T-cell (primary cell): ENCODE measurements around the gene YTHDC1. TPM values are rescaled to one million over a fixed set of nuclear protein-coding genes. Genes with fewer than 3 reads are reported as not detected.

Experiments used
- ATAC-seq, 4 experiments: fragments of 200-7000 bp in 3 of 4; fragments of 150-1000 bp in 1 of 4; cut with Tn5 transposase; replicated peaks in 1 of 4; 1 replicate in 3 of 4; 2 replicates in 1 of 4; pipeline ENCODE4 v1.10.0; 2021; ENCODE audit warnings: moderate library complexity in 3 of 4, mild to moderate bottlenecking in 2 of 4, moderate number of reproducible peaks in 1 of 4
- CTCF ChIA-PET, 2 donors: fragments of 300-600 bp; sonication (Branson Sonifier 250); formaldehyde crosslinking; loops; one replicate each; lab custom pipeline; 2022; ENCODE audit warnings: antibody characterized with exemption in 2 of 2; lab: Charles Lee
- POLR2A ChIA-PET, 2 donors: fragments of 300-600 bp; sonication (Branson Sonifier 250); formaldehyde crosslinking; loops; one replicate each; lab custom pipeline; 2022; ENCODE audit warnings: antibody characterized with exemption in 2 of 2; lab: Charles Lee
- DNase-seq, 35 experiments: peaks; one replicate each; pipeline versions ENCODE4 v3.0.0 to v3.0.0-alpha.2; 2013 to 2023
- H3K27ac ChIP-seq: one replicate; pipeline ENCODE4 v1.5.1; 2013; ENCODE audit warnings: low read length
- H3K27me3 ChIP-seq, 2 experiments: replicated peaks in 1 of 2; 1 replicate in 1 of 2; 2 replicates in 1 of 2; pipeline versions ENCODE4 v1.6.1 to v1.7.0; 2013; ENCODE audit warnings: low read length in 1 of 2, mixed read lengths in 1 of 2; ENCODE audit not compliant: control insufficient read depth in 2 of 2, insufficient read depth in 2 of 2; ENCODE audit errors: extremely low read depth in 1 of 2
- H3K36me3 ChIP-seq, 2 donors: 1 replicate in 1 of 2; 2 replicates in 1 of 2; pipeline versions ENCODE4 v1.6.1 to v1.7.0; 2013; ENCODE audit warnings: low read length in 1 of 2; ENCODE audit not compliant: control insufficient read depth in 2 of 2, insufficient read depth in 1 of 2; ENCODE audit errors: extremely low read depth in 1 of 2
- H3K4me1 ChIP-seq, 2 experiments: 1 replicate in 1 of 2; 2 replicates in 1 of 2; pipeline versions ENCODE4 v1.6.1 to v1.7.0; 2013; ENCODE audit warnings: low read length in 2 of 2, mixed read lengths in 1 of 2; ENCODE audit not compliant: insufficient read depth in 2 of 2, control insufficient read depth in 1 of 2; ENCODE audit errors: extremely low read depth in 1 of 2
- H3K4me3 ChIP-seq, 2 donors: 1 replicate in 1 of 2; 2 replicates in 1 of 2; pipeline versions ENCODE4 v1.5.1 to v1.7.0; 2013; ENCODE audit warnings: mild to moderate bottlenecking in 2 of 2, low read length in 1 of 2, moderate library complexity in 1 of 2; ENCODE audit not compliant: control insufficient read depth in 1 of 2; ENCODE audit errors: extremely low read depth in 1 of 2
- H3K9me3 ChIP-seq: 2 replicates; pipeline ENCODE4 v1.7.0; 2013
- H3K27ac Mint-ChIP-seq, 2 donors: one replicate each; pipeline ENCODE4 v1.8.0; 2020 to 2021; ENCODE audit warnings: mild to moderate bottlenecking in 2 of 2, mixed read lengths in 2 of 2
- H3K27me3 Mint-ChIP-seq, 2 donors: one replicate each; pipeline ENCODE4 v1.8.0; 2021 to 2022; ENCODE audit warnings: mixed read lengths in 2 of 2
- H3K36me3 Mint-ChIP-seq: one replicate; pipeline ENCODE4 v1.8.0; 2021; ENCODE audit warnings: mixed read lengths
- H3K4me1 Mint-ChIP-seq, 3 donors: one replicate each; pipeline ENCODE4 v1.8.0; 2020 to 2022; ENCODE audit warnings: mixed read lengths in 3 of 3, mild to moderate bottlenecking in 1 of 3
- H3K4me3 Mint-ChIP-seq, 3 donors: one replicate each; pipeline ENCODE4 v1.8.0; 2020 to 2022; ENCODE audit warnings: mild to moderate bottlenecking in 3 of 3, mixed read lengths in 3 of 3, moderate library complexity in 3 of 3
- H3K9me3 Mint-ChIP-seq, 3 donors: one replicate each; pipeline ENCODE4 v1.8.0; 2020 to 2022; ENCODE audit warnings: mixed read lengths in 3 of 3
- WGBS: methylation state at CpG from one replicate; pipeline ENCODE4 v1.1.5; 2013; ENCODE audit warnings: missing lambda C conversion rate; ENCODE audit not compliant: insufficient coverage; 5-methylcytosine and 5-hydroxymethylcytosine counted together
- total RNA-seq, 35 experiments: library from RNA in 6 of 35; stranded (reverse) in 6 of 35; fragments of 120-200 nt in 1 of 35; gene quantifications; one replicate each; pipeline versions ENCODE4 v1.2.1 to v1.2.4 and lab custom pipeline; 2013 to 2026

YTHDC1 gene
- total RNA-seq, 5 donors from 2014 or later (not counting 1 experiment from before 2014, with no cell fraction given): 163 to 233 (median 171) TPM

GRCh38 chr4:68278029-68278428 is 71.9 kb downstream of the YTHDC1 start:
- no peaks in the 10 kb centered on the region for H3K36me3 ChIP-seq
- H3K27ac ChIP-seq: no peak overlapping the region
- no peaks in the 10 kb centered on the region for H3K4me1 Mint-ChIP-seq
- peaks cover 5 to 10% of the 10 kb centered on the region in 2 donors for H3K27me3 Mint-ChIP-seq
- DNase-seq: no peak
- H3K4me3 ChIP-seq: no peak overlapping the region
- 100% methylated on average over 1 of the region's 2 CpGs for WGBS
- no peak for ATAC-seq
- ChIA-PET CTCF (interaction anchor here in 1 of 2 donors (0.7 kb wide), 1 partner anchor 18 kb away, joined by 4 read pairs; no protein-coding TSS in a partner anchor), POLR2A (interaction anchor here in 1 of 2 donors (0.5 to 0.7 kb wide), 2 partner anchors 11 to 1787 kb away, joined by 3 to 4 read pairs; no protein-coding TSS in a partner anchor)
- no peaks in the 10 kb centered on the region for H3K4me1 ChIP-seq
- H3K27me3 ChIP-seq: peaks cover 0 to 3% of the 10 kb centered on the region in 2 experiments
- no peak overlapping the region for H3K27ac Mint-ChIP-seq
- no peaks in the 10 kb centered on the region for H3K9me3 ChIP-seq
- H3K4me3 Mint-ChIP-seq: no peak overlapping the region
- no peaks in the 10 kb centered on the region for H3K36me3 Mint-ChIP-seq
- no peaks in the 10 kb centered on the region for H3K9me3 Mint-ChIP-seq

GRCh38 chr4:68277627-68278026 is 72.3 kb downstream of the YTHDC1 start:
- DNase-seq (no peak), ATAC-seq (no peak)
- Histone ChIP-seq H3K36me3 (no peaks in the 10 kb centered on the region), H3K4me3 (no peak overlapping the region), H3K27ac (no peak overlapping the region), H3K27me3 (peaks cover 0 to 3% of the 10 kb centered on the region in 2 experiments), H3K9me3 (no peaks in the 10 kb centered on the region), H3K4me1 (no peaks in the 10 kb centered on the region)
- no peak overlapping the region for H3K27ac Mint-ChIP-seq
- H3K27me3 Mint-ChIP-seq: peaks cover 8 to 10% of the 10 kb centered on the region in 2 donors
- POLR2A ChIA-PET: interaction anchor here in 1 of 2 donors (0.5 to 0.7 kb wide), 2 partner anchors 12 to 1788 kb away, joined by 3 to 4 read pairs; no protein-coding TSS in a partner anchor
- no peaks in the 10 kb centered on the region for H3K4me1 Mint-ChIP-seq
- H3K36me3 Mint-ChIP-seq: no peaks in the 10 kb centered on the region
- WGBS: 56% methylated on average over 2 of the region's 2 CpGs
- H3K4me3 Mint-ChIP-seq: no peak overlapping the region
- no peaks in the 10 kb centered on the region for H3K9me3 Mint-ChIP-seq
- CTCF ChIA-PET: no interaction called here

GRCh38 chr4:68272860-68273259 is 77.0 kb downstream of the YTHDC1 start:
- no peaks in the 10 kb centered on the region for H3K9me3 ChIP-seq
- no CpG with 5 or more reads among the region's 2 CpGs for WGBS
- H3K4me3 ChIP-seq: no peak overlapping the region
- H3K27me3 ChIP-seq: peaks cover 0 to 6% of the 10 kb centered on the region in 2 experiments
- H3K27me3 Mint-ChIP-seq: peaks cover 12 to 13% of the 10 kb centered on the region in 2 donors
- H3K36me3 Mint-ChIP-seq: no peaks in the 10 kb centered on the region
- H3K36me3 ChIP-seq: no peaks in the 10 kb centered on the region
- no peaks in the 10 kb centered on the region for H3K9me3 Mint-ChIP-seq
- no peak overlapping the region for H3K27ac ChIP-seq
- H3K27ac Mint-ChIP-seq: no peak overlapping the region
- H3K4me1 Mint-ChIP-seq: peaks cover 0 to 2% (median 0%) of the 10 kb centered on the region in 3 donors
- POLR2A ChIA-PET: no interaction called here
- no peaks in the 10 kb centered on the region for H3K4me1 ChIP-seq
- CTCF ChIA-PET: interaction anchor here (0.8 to 2.4 kb wide), 6 partner anchors 9 to 104 kb away, joined by 3 to 45 read pairs (median 6); no protein-coding TSS in a partner anchor
- no peak overlapping the region for H3K4me3 Mint-ChIP-seq
- DNase-seq: no peak
- no peak for ATAC-seq

- no peak overlapping the region for H3K27ac ChIP-seq
- Mint-ChIP-seq H3K27ac (no peak overlapping the region), H3K4me3 (peak overlapping the region in 2 of 3 donors; percentile 38 to 47), H3K36me3 (no peaks in the 10 kb centered on the region), H3K9me3 (no peaks in the 10 kb centered on the region), H3K4me1 (peaks cover 0 to 2% (median 0%) of the 10 kb centered on the region in 3 donors), H3K27me3 (peaks cover 12 to 13% of the 10 kb centered on the region in 2 donors)
- DNase-seq (no peak), ATAC-seq (no peak)
- WGBS: 40% methylated on average over 1 of the region's 2 CpGs
- no peak overlapping the region for H3K4me3 ChIP-seq
- H3K4me1 ChIP-seq: no peaks in the 10 kb centered on the region
- H3K9me3 ChIP-seq: no peaks in the 10 kb centered on the region
- POLR2A ChIA-PET: interaction anchor here in 1 of 2 donors (0.6 kb wide), 1 partner anchor 81 kb away, joined by 4 read pairs; no protein-coding TSS in a partner anchor
- no peaks in the 10 kb centered on the region for H3K36me3 ChIP-seq
- CTCF ChIA-PET: interaction anchor here (1.2 to 2.4 kb wide), 7 partner anchors 9 to 104 kb away, joined by 3 to 45 read pairs (median 6); no protein-coding TSS in a partner anchor
- peaks cover 0 to 3% of the 10 kb centered on the region in 2 experiments for H3K27me3 ChIP-seq
Measured at GRCh38 chr4:68272380-68272779, 77.5 kb downstream of the YTHDC1 start.

GRCh38 chr4:68271851-68272357 is 78.0 kb downstream of the YTHDC1 start:
- ATAC-seq (peak; percentile 47 to 64 (median 51)), DNase-seq (peak in 2 of 35 experiments; percentile 1 to 63)
- Mint-ChIP-seq H3K36me3 (no peaks in the 10 kb centered on the region), H3K4me1 (peaks cover 0 to 2% (median 0%) of the 10 kb centered on the region in 3 donors), H3K27ac (no peak overlapping the region), H3K27me3 (peaks cover 12 to 13% of the 10 kb centered on the region in 2 donors), H3K4me3 (peak overlapping the region in 2 of 3 donors; percentile 38 to 47), H3K9me3 (no peaks in the 10 kb centered on the region)
- WGBS: no CpG with 5 or more reads among the region's 11 CpGs
- Histone ChIP-seq H3K9me3 (no peaks in the 10 kb centered on the region), H3K36me3 (no peaks in the 10 kb centered on the region), H3K4me3 (no peak overlapping the region), H3K4me1 (no peaks in the 10 kb centered on the region), H3K27me3 (peaks cover 0 to 3% of the 10 kb centered on the region in 2 experiments), H3K27ac (no peak overlapping the region)
- CTCF ChIA-PET: interaction anchor here (0.6 to 2.4 kb wide), 7 partner anchors 10 to 1254 kb away, joined by 3 to 45 read pairs (median 7); no protein-coding TSS in a partner anchor
- POLR2A ChIA-PET: interaction anchor here in 1 of 2 donors (0.6 kb wide), 1 partner anchor 81 kb away, joined by 4 read pairs; no protein-coding TSS in a partner anchor

- Histone ChIP-seq H3K27ac (no peak overlapping the region), H3K36me3 (no peaks in the 10 kb centered on the region), H3K27me3 (peaks cover 0 to 3% of the 10 kb centered on the region in 2 experiments), H3K4me3 (no peak overlapping the region), H3K9me3 (no peaks in the 10 kb centered on the region), H3K4me1 (no peaks in the 10 kb centered on the region)
- no peak for DNase-seq
- Mint-ChIP-seq H3K4me1 (peaks cover 0 to 2% (median 0%) of the 10 kb centered on the region in 3 donors), H3K36me3 (no peaks in the 10 kb centered on the region), H3K4me3 (no peak overlapping the region), H3K9me3 (no peaks in the 10 kb centered on the region), H3K27me3 (peaks cover 1 to 5% of the 10 kb centered on the region in 2 donors), H3K27ac (no peak overlapping the region)
- ATAC-seq: no peak
- 60% methylated on average over 1 of the region's 2 CpGs for WGBS
- ChIA-PET POLR2A (no interaction called here), CTCF (interaction anchor here in 1 of 2 donors (1.4 kb wide), 1 partner anchor 108 kb away, joined by 3 read pairs; no protein-coding TSS in a partner anchor)
Measured at GRCh38 chr4:68267433-68267944, 82.4 kb downstream of the YTHDC1 start.
